NB4 (cell line): ENCODE measurements around the gene INVS.

Experiments
- CTCF ChIP-seq: IDR thresholded peaks from one replicate; pipeline ENCODE4 v1.5.1; 2012; ENCODE audit warnings: low read depth, low read length
- POLR2A ChIP-seq: IDR thresholded peaks from 2 replicates; pipeline ENCODE4 v1.6.1; 2011; ENCODE audit warnings: mild to moderate bottlenecking; ENCODE audit not compliant: insufficient read length; ENCODE audit errors: extremely low read depth

GRCh38 chr9:100066539-100066938 lies 32.5 kb upstream of the INVS start:
- no peak for TF ChIP-seq CTCF
- TF ChIP-seq POLR2A: no peak
